PC-3 (cell line): ENCODE results near the gene INVS.

Experiments used
- CTCF ChIP-seq: fragments of 300-600 bp; sonication (generic); conservative IDR thresholded peaks from 2 replicates; pipeline ENCODE4 v1.5.1; 2017; ENCODE audit warnings: antibody characterized with exemption, low read depth, mild to moderate bottlenecking, low read length
- EZH2 ChIP-seq: fragments of 300-600 bp; sonication (generic); IDR thresholded peaks from one replicate; pipeline ENCODE4 v1.6.1; 2017; ENCODE audit warnings: antibody characterized with exemption, mild to moderate bottlenecking, low read length; ENCODE audit not compliant: unreplicated experiment

GRCh38 chr9:100281066-100281465 is 182.0 kb downstream of the INVS start:
- TF ChIP-seq CTCF = no peak
- no peak for TF ChIP-seq EZH2
